ENCODE data around the gene MEI1.

GRCh38 chr22:41841085-41841712, 141.9 kb downstream of the MEI1 start:
- no peak for TF ChIP-seq POLR2A (IDR thresholded peaks at IDR 0.05)
- no peak for TF ChIP-seq CTCF (IDR thresholded peaks at IDR 0.05)
- TF ChIP-seq POLR2AphosphoS5 (IDR thresholded peaks at IDR 0.05): no peak
- TF ChIP-seq EP300 (IDR thresholded peaks at IDR 0.05): no peak
